ENCODE measurements around the gene NRG3.

- TF ChIP-seq, protein P1, sequence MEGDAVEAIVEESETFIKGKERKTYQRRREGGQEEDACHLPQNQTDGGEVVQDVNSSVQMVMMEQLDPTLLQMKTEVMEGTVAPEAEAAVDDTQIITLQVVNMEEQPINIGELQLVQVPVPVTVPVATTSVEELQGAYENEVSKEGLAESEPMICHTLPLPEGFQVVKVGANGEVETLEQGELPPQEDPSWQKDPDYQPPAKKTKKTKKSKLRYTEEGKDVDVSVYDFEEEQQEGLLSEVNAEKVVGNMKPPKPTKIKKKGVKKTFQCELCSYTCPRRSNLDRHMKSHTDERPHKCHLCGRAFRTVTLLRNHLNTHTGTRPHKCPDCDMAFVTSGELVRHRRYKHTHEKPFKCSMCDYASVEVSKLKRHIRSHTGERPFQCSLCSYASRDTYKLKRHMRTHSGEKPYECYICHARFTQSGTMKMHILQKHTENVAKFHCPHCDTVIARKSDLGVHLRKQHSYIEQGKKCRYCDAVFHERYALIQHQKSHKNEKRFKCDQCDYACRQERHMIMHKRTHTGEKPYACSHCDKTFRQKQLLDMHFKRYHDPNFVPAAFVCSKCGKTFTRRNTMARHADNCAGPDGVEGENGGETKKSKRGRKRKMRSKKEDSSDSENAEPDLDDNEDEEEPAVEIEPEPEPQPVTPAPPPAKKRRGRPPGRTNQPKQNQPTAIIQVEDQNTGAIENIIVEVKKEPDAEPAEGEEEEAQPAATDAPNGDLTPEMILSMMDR (IDR thresholded peaks at IDR 0.05): no peak
- TF ChIP-seq POLR2A (IDR thresholded peaks at IDR 0.05): no peak
- no peak for TF ChIP-seq POLR2AphosphoS5 (IDR thresholded peaks at IDR 0.05)
- no peak for TF ChIP-seq EP300 (IDR thresholded peaks at IDR 0.05)
These were observed 786.7 kb downstream of the NRG3 start for GRCh38 chr10:82661701-82662100.

Data from upper lobe of left lung (tissue), 4 donors.